Neural progenitor cell (in vitro differentiated cells): ENCODE results near the gene TMPRSS13. TPM values are rescaled to one million over a fixed set of nuclear protein-coding genes. Genes with fewer than 3 reads are reported as not detected.

Experiments used
- DNase-seq: peaks from one replicate; pipeline ENCODE4 v3.0.0-alpha.2; 2016; ENCODE audit warnings: low spot score
- H2AFZ ChIP-seq: fragments of 200-600 bp; sonication (generic); replicated peaks from 2 replicates; pipeline ENCODE4 v1.6.1; 2016; ENCODE audit warnings: antibody characterized with exemption
- H3F3A ChIP-seq: fragments of 200-600 bp; sonication (generic); 2 replicates; pipeline ENCODE4 v1.6.1; 2016; ENCODE audit warnings: antibody characterized with exemption, low read depth
- H3K27ac ChIP-seq: fragments of 200-600 bp; sonication (generic); 2 replicates; pipeline ENCODE4 v1.5.1; 2016; ENCODE audit warnings: mild to moderate bottlenecking
- H3K27me3 ChIP-seq: fragments of 200-600 bp; sonication (generic); 2 replicates; pipeline ENCODE4 v1.6.1; 2016; ENCODE audit warnings: mild to moderate bottlenecking, moderate library complexity
- H3K36me3 ChIP-seq: fragments of 200-600 bp; sonication (generic); 2 replicates; pipeline ENCODE4 v1.5.1; 2016
- H3K4me1 ChIP-seq: fragments of 200-600 bp; sonication (generic); 2 replicates; pipeline ENCODE4 v1.6.1; 2016; ENCODE audit warnings: mixed run types
- H3K4me2 ChIP-seq: fragments of 200-600 bp; sonication (generic); 2 replicates; pipeline ENCODE4 v1.6.1; 2016
- H3K4me3 ChIP-seq: fragments of 200-600 bp; sonication (generic); 2 replicates; pipeline ENCODE4 v1.5.1; 2016
- H3K79me2 ChIP-seq: fragments of 200-600 bp; sonication (generic); 2 replicates; pipeline ENCODE4 v1.6.1; 2016; ENCODE audit warnings: low read depth
- H3K9ac ChIP-seq: fragments of 200-600 bp; sonication (generic); 2 replicates; pipeline ENCODE4 v1.6.1; 2016
- H3K9me3 ChIP-seq: fragments of 200-600 bp; sonication (generic); 2 replicates; pipeline ENCODE4 v1.5.1; 2016; ENCODE audit warnings: low read depth
- H4K20me1 ChIP-seq: fragments of 200-600 bp; sonication (generic); 2 replicates; pipeline ENCODE4 v1.6.1; 2016; ENCODE audit warnings: low read depth
- H3K27ac Mint-ChIP-seq: 3 replicates; pipeline ENCODE4 v1.8.0; 2021; ENCODE audit warnings: mixed read lengths
- H3K27me3 Mint-ChIP-seq: 2 replicates; pipeline ENCODE4 v1.8.0; 2022; ENCODE audit warnings: low read depth, mild to moderate bottlenecking, inconsistent platforms, moderate library complexity, mixed read lengths; ENCODE audit not compliant: insufficient read depth
- H3K36me3 Mint-ChIP-seq: 3 replicates; pipeline ENCODE4 v1.8.0; 2021; ENCODE audit warnings: mixed read lengths
- H3K4me1 Mint-ChIP-seq: 3 replicates; pipeline ENCODE4 v1.8.0; 2021; ENCODE audit warnings: mixed read lengths
- H3K4me3 Mint-ChIP-seq: 3 replicates; pipeline ENCODE4 v1.8.0; 2021; ENCODE audit warnings: mild to moderate bottlenecking, moderate library complexity, mixed read lengths
- H3K9me3 Mint-ChIP-seq: 3 replicates; pipeline ENCODE4 v1.8.0; 2020; ENCODE audit warnings: mixed read lengths
- CTCF ChIP-seq: fragments of 200-600 bp; sonication (generic); IDR thresholded peaks from 2 replicates; pipeline ENCODE4 v1.5.1; 2017; ENCODE audit warnings: antibody characterized with exemption, mild to moderate bottlenecking
- EZH2 ChIP-seq: fragments of 200-600 bp; sonication (generic); IDR thresholded peaks from 2 replicates; pipeline ENCODE4 v1.6.1; 2017; ENCODE audit warnings: antibody characterized with exemption, mild to moderate bottlenecking, moderate library complexity
- EZH2phosphoT487 ChIP-seq: fragments of 200-600 bp; sonication (generic); IDR thresholded peaks from 2 replicates; pipeline ENCODE4 v1.6.1; 2017; ENCODE audit warnings: antibody characterized with exemption
- total RNA-seq: library from RNA; depleted of rRNA; stranded (reverse); fragments of >200 nt; gene quantifications from 2 replicates; pipeline ENCODE4 v1.2.3, GENCODE V29; 2015; ENCODE audit warnings: low replicate concordance

Gene TMPRSS13
- total RNA-seq, 1 donor from 2014 or later, result not detected

DNA sequence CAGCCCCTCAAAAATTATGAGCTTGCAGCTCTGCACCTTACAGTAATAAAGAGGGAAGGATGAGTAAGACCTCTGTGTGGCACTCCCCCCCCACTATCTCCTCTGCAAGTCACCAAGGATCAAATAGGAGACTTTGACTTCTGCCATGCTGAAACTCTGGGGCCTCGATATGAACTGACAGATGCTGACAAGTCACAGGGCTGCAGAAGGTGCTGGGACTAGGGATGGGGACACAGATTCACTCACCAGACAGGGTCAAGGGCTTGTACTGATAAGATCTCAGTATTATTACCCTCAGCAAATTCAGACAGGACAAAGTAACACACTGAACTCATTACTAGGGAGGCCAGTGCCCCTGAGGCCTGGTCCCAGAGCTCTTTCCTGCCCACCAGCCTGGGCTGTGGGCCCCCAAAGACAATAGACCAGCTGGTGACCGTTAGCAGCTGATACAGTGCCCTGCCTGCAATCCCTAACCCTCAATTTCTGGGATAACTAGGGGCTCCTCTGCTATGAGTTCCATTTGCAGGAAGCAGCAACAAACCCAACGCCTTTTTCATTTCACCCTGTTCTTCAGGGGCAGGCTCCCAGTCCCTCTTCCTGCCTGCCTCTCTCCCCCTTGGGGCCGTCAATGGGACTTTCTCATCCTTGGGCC, 20.1 kb downstream of the TMPRSS13 start:
- H3K36me3 ChIP-seq, result no peaks in the 10 kb centered on the region
- H3K4me3 ChIP-seq, result no peak overlapping the region
- H3K9ac ChIP-seq, result no peak overlapping the region
- Mint-ChIP-seq H3K27ac (peak overlapping the region; percentile 65), H3K9me3 (no peaks in the 10 kb centered on the region), H3K4me1 (peaks cover 23% of the 10 kb centered on the region), H3K36me3 (no peaks in the 10 kb centered on the region), H3K27me3 (peaks cover 7% of the 10 kb centered on the region), H3K4me3 (no peak overlapping the region)
- no peak overlapping the region for H3K27ac ChIP-seq
- H3K4me1 ChIP-seq, result no peaks in the 10 kb centered on the region
- no peak for TF ChIP-seq EZH2
- no peak for TF ChIP-seq CTCF
- TF ChIP-seq EZH2phosphoT487, result no peak
- H3K79me2 ChIP-seq, result no peaks in the 10 kb centered on the region
- no peak overlapping the region for H2AFZ ChIP-seq
- no peaks in the 10 kb centered on the region for H4K20me1 ChIP-seq
- DNase-seq, result no peak
- H3F3A ChIP-seq, result no peaks in the 10 kb centered on the region
- no peaks in the 10 kb centered on the region for H3K27me3 ChIP-seq
- H3K9me3 ChIP-seq, result no peaks in the 10 kb centered on the region
- no peak overlapping the region for H3K4me2 ChIP-seq

- Mint-ChIP-seq H3K27me3 (peaks cover 7% of the 10 kb centered on the region), H3K27ac (peak overlapping the region; percentile 12), H3K36me3 (no peaks in the 10 kb centered on the region), H3K4me1 (peaks cover 22% of the 10 kb centered on the region), H3K9me3 (no peaks in the 10 kb centered on the region), H3K4me3 (no peak overlapping the region)
- H2AFZ ChIP-seq, result no peak overlapping the region
- H3K4me2 ChIP-seq, result no peak overlapping the region
- no peaks in the 10 kb centered on the region for H3K36me3 ChIP-seq
- H3K9ac ChIP-seq, result no peak overlapping the region
- no peak overlapping the region for H3K27ac ChIP-seq
- no peaks in the 10 kb centered on the region for H3K9me3 ChIP-seq
- no peaks in the 10 kb centered on the region for H3K4me1 ChIP-seq
- no peak for DNase-seq
- H3K4me3 ChIP-seq, result no peak overlapping the region
- TF ChIP-seq EZH2 (no peak), CTCF (no peak), EZH2phosphoT487 (no peak)
- H3K27me3 ChIP-seq, result no peaks in the 10 kb centered on the region
- H3F3A ChIP-seq, result no peaks in the 10 kb centered on the region
- H4K20me1 ChIP-seq, result no peaks in the 10 kb centered on the region
- no peaks in the 10 kb centered on the region for H3K79me2 ChIP-seq
Measured at GRCh38 chr11:117908109-117908895, 20.9 kb downstream of the TMPRSS13 start.

- H3K36me3 Mint-ChIP-seq, result no peaks in the 10 kb centered on the region
- H3K4me1 Mint-ChIP-seq, result peaks cover 22% of the 10 kb centered on the region
- no peak overlapping the region for H3K27ac ChIP-seq
- no peaks in the 10 kb centered on the region for H3K79me2 ChIP-seq
- DNase-seq, result peak; percentile 70
- H3K4me1 ChIP-seq, result no peaks in the 10 kb centered on the region
- H3K9ac ChIP-seq, result no peak overlapping the region
- H3K27me3 Mint-ChIP-seq, result peaks cover 7% of the 10 kb centered on the region
- no peaks in the 10 kb centered on the region for H3K9me3 ChIP-seq
- no peak overlapping the region for H2AFZ ChIP-seq
- H4K20me1 ChIP-seq, result no peaks in the 10 kb centered on the region
- TF ChIP-seq EZH2 (no peak), EZH2phosphoT487 (no peak), CTCF (no peak)
- H3K4me2 ChIP-seq, result peak overlapping the region; percentile 57
- H3F3A ChIP-seq, result no peaks in the 10 kb centered on the region
- H3K9me3 Mint-ChIP-seq, result no peaks in the 10 kb centered on the region
- H3K27me3 ChIP-seq, result no peaks in the 10 kb centered on the region
- no peaks in the 10 kb centered on the region for H3K36me3 ChIP-seq
- H3K4me3 Mint-ChIP-seq, result no peak overlapping the region
- no peak overlapping the region for H3K4me3 ChIP-seq
- H3K27ac Mint-ChIP-seq, result peak overlapping the region; percentile 12
Measured at GRCh38 chr11:117907276-117908108, 21.7 kb downstream of the TMPRSS13 start.
